ENCODE results near the gene THNSL1. TPM values are rescaled to one million over a fixed set of nuclear protein-coding genes. Genes with fewer than 3 reads are reported as not detected.

Gene THNSL1
- total and polyA plus RNA-seq, 2 of the 8 experiments (the other 6 are each of a cell fraction or from before 2014, with no cell fraction given), result 1.4 to 3.1 TPM

- WGBS, 2 experiments (ENCODE audit: extremely low coverage in 1 of 2, insufficient coverage in 1 of 2, insufficient read length in 1 of 2, insufficient replicate concordance in 2 of 2, low coverage in 1 of 2, low lambda C conversion rate in 2 of 2, missing lambda C conversion rate in 1 of 2), result 94% methylated on average over 2 of the region's 2 CpGs; no CpG with 5 or more reads in 1 of the 2 experiments
- Histone ChIP-seq H3K9ac (replicated peaks in 1 of 4; ENCODE audit: extremely low read depth in 1 of 4, low read depth in 3 of 4, low read length in 3 of 4) (no peak overlapping the region), H3K4me1 (replicated peaks in 1 of 4; ENCODE audit: control insufficient read depth in 3 of 4, insufficient read depth in 4 of 4, low read length in 3 of 4) (no peaks in the 10 kb centered on the region), H3K4me3 (ENCODE audit: extremely low read depth in 1 of 4, insufficient read depth in 2 of 4, low read depth in 3 of 4, low read length in 4 of 4) (no peak overlapping the region), H4K91ac (replicated peaks; ENCODE audit: insufficient read length, low read length) (no peak overlapping the region), H3K4ac (replicated peaks; ENCODE audit: insufficient read length, low read depth, low read length) (no peak overlapping the region), H3K79me2 (ENCODE audit: control insufficient read depth in 1 of 2, insufficient read depth in 2 of 2, low read length in 2 of 2) (no peaks in the 10 kb centered on the region), H2BK15ac (ENCODE audit: low read length) (no peak overlapping the region), H3K23me2 (ENCODE audit: low read depth, low read length) (no peaks in the 10 kb centered on the region), H4K8ac (ENCODE audit: extremely low read depth, insufficient read depth, low read length) (no peak overlapping the region), H2AK5ac (ENCODE audit: low read depth, low read length) (no peak overlapping the region), H4K20me1 (replicated peaks in 1 of 2; ENCODE audit: control insufficient read depth in 1 of 2, insufficient read depth in 2 of 2, low read length in 2 of 2) (no peaks in the 10 kb centered on the region), H3K27ac (ENCODE audit: low read depth, low read length) (no peak overlapping the region), H3K23ac (ENCODE audit: insufficient read length) (no peak overlapping the region), H2BK5ac (ENCODE audit: low read depth, low read length) (no peak overlapping the region), H3K79me1 (ENCODE audit: low read depth, low read length) (no peaks in the 10 kb centered on the region), H3K56ac (replicated peaks; ENCODE audit: insufficient read length, low read depth, low read length) (no peak overlapping the region), H2BK12ac (ENCODE audit: low read depth, low read length) (no peak overlapping the region), H3K9me3 (ENCODE audit: insufficient read depth in 2 of 2, low read depth in 1 of 2, low read length in 1 of 2) (no peaks in the 10 kb centered on the region), H4K5ac (ENCODE audit: insufficient read length, low read depth, low read length) (no peak overlapping the region), H3K4me2 (ENCODE audit: insufficient read depth in 1 of 2, low read depth in 2 of 2, low read length in 2 of 2) (no peak overlapping the region), H3K18ac (ENCODE audit: extremely low read depth, low read length) (no peak overlapping the region), H3K14ac (ENCODE audit: insufficient read length) (no peak overlapping the region), H3K27me3 (replicated peaks in 1 of 4; ENCODE audit: control insufficient read depth in 3 of 4, extremely low read depth in 1 of 4, insufficient read depth in 3 of 4, low read length in 3 of 4) (no peaks in the 10 kb centered on the region), H3K36me3 (ENCODE audit: control insufficient read depth in 2 of 4, insufficient read depth in 4 of 4, low read length in 3 of 4) (no peaks in the 10 kb centered on the region), H2BK120ac (replicated peaks; ENCODE audit: low read depth, low read length) (no peak overlapping the region), H2BK20ac (ENCODE audit: low read length) (no peak overlapping the region), H2AFZ (ENCODE audit: low read length) (no peak overlapping the region)
- ChIA-PET CTCF (ENCODE audit: partially characterized antibody) (interaction anchor here (0.6 to 0.8 kb wide), 2 partner anchors 27 to 1287 kb away, joined by 3 to 4 read pairs; no protein-coding TSS in a partner anchor), POLR2A (ENCODE audit: partially characterized antibody) (no interaction called here)
- FAIRE-seq (no peak), DNase-seq (ENCODE audit: low read depth in 1 of 2, low spot score in 2 of 2) (no peak)
- TF ChIP-seq JUND (IDR thresholded peaks at IDR 0.05; ENCODE audit: low read length) (no peak), KDM5A (IDR thresholded peaks at IDR 0.05; ENCODE audit: low read length) (no peak), HDAC2 (IDR thresholded peaks at IDR 0.05; ENCODE audit: borderline replicate concordance in 1 of 2, low read depth in 2 of 2, low read length in 2 of 2) (no peak), BRCA1 (IDR thresholded peaks at IDR 0.05; ENCODE audit: low read depth, low read length) (no peak), E2F6 (IDR thresholded peaks at IDR 0.05) (no peak), GABPA (IDR thresholded peaks at IDR 0.05; ENCODE audit: borderline replicate concordance, insufficient read depth, low read length) (no peak), POU5F1 (IDR thresholded peaks at IDR 0.05; ENCODE audit: low read depth, low read length) (no peak), HDAC6 (IDR thresholded peaks at IDR 0.05; ENCODE audit: low read depth, low read length) (no peak), PHF8 (conservative IDR thresholded peaks at IDR 0.05; ENCODE audit: low read depth, low read length) (no peak)
- TF ChIP-seq, protein P1, sequence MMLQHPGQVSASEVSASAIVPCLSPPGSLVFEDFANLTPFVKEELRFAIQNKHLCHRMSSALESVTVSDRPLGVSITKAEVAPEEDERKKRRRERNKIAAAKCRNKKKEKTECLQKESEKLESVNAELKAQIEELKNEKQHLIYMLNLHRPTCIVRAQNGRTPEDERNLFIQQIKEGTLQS (IDR thresholded peaks at IDR 0.05; ENCODE audit: insufficient read depth, low read depth, low read length), result no peak
Observed at GRCh38 chr10:24974976-24975375, 41.4 kb upstream of the THNSL1 start.
